ENCODE results near the gene PARD3. TPM values are rescaled to one million over a fixed set of nuclear protein-coding genes. Genes with fewer than 3 reads are reported as not detected.

The PARD3 gene
- total RNA-seq, 1 donor from 2014 or later: 0.93 TPM

GRCh38 chr10:34587002-34587679 is 228.0 kb downstream of the PARD3 start:
- intact Hi-C loops (cut with micrococcal nuclease): no loop called here

GRCh38 chr10:34585422-34586112 is 229.5 kb downstream of the PARD3 start:
- intact Hi-C loops (cut with micrococcal nuclease): no loop called here

GRCh38 chr10:34584164-34584563 is 230.9 kb downstream of the PARD3 start:
- intact Hi-C loops (cut with micrococcal nuclease): no loop called here

GRCh38 chr10:34581801-34582532 is 233.1 kb downstream of the PARD3 start:
- intact Hi-C loops (cut with micrococcal nuclease): no loop called here

- intact Hi-C loops (cut with micrococcal nuclease): no loop called here
Observed at GRCh38 chr10:34580643-34581042, 234.5 kb downstream of the PARD3 start.

- intact Hi-C loops (cut with micrococcal nuclease): no loop called here
Observed at GRCh38 chr10:34580214-34580613, 234.9 kb downstream of the PARD3 start.

- intact Hi-C loops (cut with micrococcal nuclease): no loop called here
Observed at GRCh38 chr10:34578468-34578867, 236.6 kb downstream of the PARD3 start.

GRCh38 chr10:34576797-34577196 is 238.3 kb downstream of the PARD3 start:
- intact Hi-C loops (cut with micrococcal nuclease): no loop called here

GRCh38 chr10:34575882-34576281 is 239.2 kb downstream of the PARD3 start:
- intact Hi-C loops (cut with micrococcal nuclease): no loop called here

GRCh38 chr10:34574353-34574934 is 240.7 kb downstream of the PARD3 start:
- intact Hi-C loops (cut with micrococcal nuclease): no loop called here

GRCh38 chr10:34570887-34571286 is 244.2 kb downstream of the PARD3 start:
- intact Hi-C loops (cut with micrococcal nuclease): no loop called here

- intact Hi-C loops (cut with micrococcal nuclease): no loop called here
Observed at GRCh38 chr10:34567659-34568253, 247.3 kb downstream of the PARD3 start.

GRCh38 chr10:34565934-34566333 is 249.2 kb downstream of the PARD3 start:
- intact Hi-C loops (cut with micrococcal nuclease): no loop called here

GRCh38 chr10:34558093-34558583 is 257.0 kb downstream of the PARD3 start:
- intact Hi-C loops (cut with micrococcal nuclease): no loop called here

- intact Hi-C loops (cut with micrococcal nuclease): no loop called here
Observed at GRCh38 chr10:34557173-34557572, 257.9 kb downstream of the PARD3 start.

- intact Hi-C loops (cut with micrococcal nuclease): no loop called here
Observed at GRCh38 chr10:34555653-34556052, 259.4 kb downstream of the PARD3 start.

GRCh38 chr10:34553747-34554146 is 261.3 kb downstream of the PARD3 start:
- intact Hi-C loops (cut with micrococcal nuclease): no loop called here

- intact Hi-C loops (cut with micrococcal nuclease): no loop called here
Observed at GRCh38 chr10:34551295-34551694, 263.8 kb downstream of the PARD3 start.

- intact Hi-C loops (cut with micrococcal nuclease): no loop called here
Observed at GRCh38 chr10:34549953-34550352, 265.1 kb downstream of the PARD3 start.

- intact Hi-C loops (cut with micrococcal nuclease): no loop called here
Observed at GRCh38 chr10:34549001-34549400, 266.1 kb downstream of the PARD3 start.

- intact Hi-C loops (cut with micrococcal nuclease): no loop called here
Observed at GRCh38 chr10:34548466-34548865, 266.6 kb downstream of the PARD3 start.
